ENCODE measurements around the gene MED31.
A peak's percentile ranks its signal among the peaks of the same experiment; 100 is the strongest.
"Not testable (repeated sequence)": the region's sequence is repeated elsewhere in the genome, so short reads cannot be mapped to it uniquely, and the experiment has no call there.

The MED31 gene

GRCh38 chr17:6655732-6656361 is 4.4 kb upstream of the MED31 start:
- DNase-seq (ENCODE audit: low spot score): not testable (repeated sequence)

DNA sequence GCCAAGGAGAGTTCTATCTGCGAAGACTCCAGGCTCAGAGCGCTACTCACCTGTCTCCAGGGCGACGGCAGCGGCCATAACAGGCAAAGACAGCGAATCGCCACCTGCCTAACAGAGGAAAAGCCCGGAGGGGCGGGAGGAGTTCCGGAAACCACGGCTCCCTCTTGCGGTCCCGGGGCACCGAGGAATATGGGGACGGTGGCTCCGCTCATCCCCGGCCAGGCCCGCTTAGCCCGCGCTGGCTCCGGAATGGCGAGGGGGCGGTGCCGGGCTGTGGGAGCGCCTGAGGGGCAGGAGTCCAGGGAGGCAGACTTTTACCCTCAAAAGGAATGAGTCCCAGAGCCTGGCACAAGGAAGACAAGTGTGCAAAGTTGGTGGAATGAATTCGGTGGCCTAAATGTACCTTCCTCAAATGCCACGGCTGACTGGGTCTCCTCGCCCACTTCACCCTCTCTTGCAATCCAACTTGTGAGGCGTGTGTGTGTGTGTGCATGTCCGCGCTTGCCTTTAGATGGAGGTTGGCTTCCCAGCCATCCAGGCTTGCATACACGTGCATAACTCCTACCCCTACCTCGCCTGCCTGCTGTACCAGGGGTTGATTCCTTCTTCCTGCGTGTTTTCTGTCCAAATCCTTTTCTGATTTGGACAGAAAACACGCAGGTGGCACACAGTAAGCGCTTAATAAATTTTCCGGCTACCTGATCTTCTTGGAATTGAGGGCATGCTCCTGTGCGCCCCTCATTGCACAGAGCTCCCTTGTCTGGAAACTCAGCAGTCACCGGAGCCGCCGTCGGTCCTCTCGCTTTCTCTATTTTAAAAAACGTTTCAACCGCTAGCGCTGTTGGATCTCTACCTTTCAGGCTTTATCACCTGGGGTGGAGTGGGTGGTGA is 3.7 kb upstream of the MED31 start:
- DNase-seq (ENCODE audit: low spot score): peak; percentile 79

DNA sequence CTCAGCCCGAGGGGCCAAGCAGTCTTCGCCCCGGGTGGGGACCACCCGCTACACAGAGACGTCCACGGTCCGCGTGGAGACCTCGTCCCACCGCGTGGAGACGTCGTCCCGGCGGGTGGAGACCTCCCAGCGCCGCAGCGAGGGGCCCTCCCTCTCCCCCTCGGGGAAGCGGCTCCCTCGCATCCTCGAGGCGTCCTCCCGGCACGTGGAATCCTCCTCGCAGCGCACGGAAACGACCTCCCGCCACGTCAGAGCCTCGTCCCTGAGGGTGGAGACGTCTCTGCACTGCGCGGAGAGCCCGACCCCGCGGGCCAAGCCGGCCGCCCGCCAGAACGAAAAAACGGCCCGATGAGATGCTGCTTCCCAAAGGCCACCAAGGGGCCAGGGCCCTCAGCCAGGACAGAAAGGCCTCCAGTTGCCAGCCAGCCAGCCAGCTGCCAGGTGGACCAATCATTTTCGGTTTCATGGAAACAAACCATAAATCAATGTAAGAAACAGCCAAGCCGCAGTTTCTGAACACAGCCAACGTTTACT is 581 bp upstream of the MED31 start:
- no peak for DNase-seq (ENCODE audit: low spot score)

- DNase-seq (ENCODE audit: low spot score): no peak
These were observed 3.2 kb downstream of the MED31 start for GRCh38 chr17:6648181-6648580.

DNA sequence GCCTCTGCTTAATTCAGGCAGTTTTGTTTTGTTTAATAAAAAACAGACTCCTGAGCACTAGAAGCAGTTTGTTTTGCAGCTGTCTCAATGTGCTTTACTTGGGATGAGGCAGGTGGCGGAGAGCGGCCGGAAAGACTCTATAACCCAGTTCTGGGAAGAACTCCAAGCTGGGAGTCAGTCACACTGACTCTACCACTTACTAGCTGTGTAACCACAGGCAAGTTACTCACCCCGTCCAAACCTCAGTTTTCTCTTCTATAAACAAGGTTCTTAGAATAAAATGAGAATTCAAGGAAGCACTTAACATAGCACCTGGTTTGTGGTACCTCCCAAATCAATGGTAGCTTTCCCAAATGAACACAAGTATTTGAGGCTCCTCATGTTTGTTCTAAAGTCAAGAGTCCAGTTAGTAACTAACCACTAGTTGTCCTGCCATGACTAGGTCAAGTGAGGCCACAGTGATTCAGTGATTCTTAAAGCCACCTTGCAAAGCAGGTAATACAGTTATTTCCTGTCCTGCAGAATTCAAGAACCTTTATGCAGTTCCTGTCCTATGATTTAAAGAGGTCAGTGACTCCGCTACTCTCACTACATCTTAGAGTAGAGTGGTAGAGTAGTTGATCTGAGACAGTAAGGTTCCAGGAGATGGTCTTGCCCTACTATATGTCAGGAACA is 7.8 kb downstream of the MED31 start:
- no peak for DNase-seq (ENCODE audit: low spot score)

GRCh38 chr17:6642592-6642991 is 8.8 kb downstream of the MED31 start:
- no peak for DNase-seq (ENCODE audit: low spot score)

- peak; percentile 46 for DNase-seq (ENCODE audit: low spot score)
These were observed 10.1 kb downstream of the MED31 start for GRCh38 chr17:6641247-6641863.

DNA sequence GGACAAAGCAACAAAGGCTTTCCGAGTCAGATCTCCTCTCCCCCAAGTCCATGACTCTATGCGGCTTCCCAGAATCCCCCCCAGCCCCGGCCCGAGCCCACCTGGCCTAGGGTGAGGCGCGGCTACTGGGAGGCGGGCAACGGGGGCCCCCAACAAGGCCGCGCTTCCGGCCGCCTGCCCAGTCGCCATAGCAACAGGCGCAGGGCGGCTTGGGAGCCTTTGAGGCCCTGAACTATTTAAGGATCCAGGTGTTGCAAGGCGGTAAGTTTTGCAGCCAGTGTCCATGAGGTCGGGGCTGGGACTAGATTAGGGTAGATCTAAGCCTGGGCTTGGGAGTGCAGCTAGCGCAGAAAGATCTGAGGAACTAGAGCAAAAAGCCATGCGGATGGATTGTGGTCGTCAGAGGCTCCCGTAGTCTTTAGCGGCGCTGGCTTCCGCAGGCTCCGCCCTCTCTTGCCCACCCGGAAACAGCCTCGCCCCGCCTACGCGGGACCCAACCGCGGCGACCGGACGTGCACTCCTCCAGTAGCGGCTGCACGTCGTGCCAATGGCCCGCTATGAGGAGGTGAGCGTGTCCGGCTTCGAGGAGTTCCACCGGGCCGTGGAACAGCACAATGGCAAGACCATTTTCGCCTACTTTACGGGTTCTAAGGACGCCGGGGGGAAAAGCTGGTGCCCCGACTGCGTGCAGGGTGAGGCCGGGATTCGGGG is 10.7 kb downstream of the MED31 start, which contains the start of the genes KIAA0753 and TXNDC17:
Gene KIAA0753 (minus strand): TSS at position 176 of the 711 bp plus-strand sequence. CDS start 5,608 bp downstream, outside the sequence.
Gene TXNDC17 (plus strand): TSS at position 525 of the 711 bp plus-strand sequence. CDS start 23 bp downstream, at position 548.
- peak; percentile 91 for DNase-seq (ENCODE audit: low spot score)

- peak; percentile 44 for DNase-seq (ENCODE audit: low spot score)
These were observed 11.5 kb downstream of the MED31 start for GRCh38 chr17:6639586-6640535.

DNA sequence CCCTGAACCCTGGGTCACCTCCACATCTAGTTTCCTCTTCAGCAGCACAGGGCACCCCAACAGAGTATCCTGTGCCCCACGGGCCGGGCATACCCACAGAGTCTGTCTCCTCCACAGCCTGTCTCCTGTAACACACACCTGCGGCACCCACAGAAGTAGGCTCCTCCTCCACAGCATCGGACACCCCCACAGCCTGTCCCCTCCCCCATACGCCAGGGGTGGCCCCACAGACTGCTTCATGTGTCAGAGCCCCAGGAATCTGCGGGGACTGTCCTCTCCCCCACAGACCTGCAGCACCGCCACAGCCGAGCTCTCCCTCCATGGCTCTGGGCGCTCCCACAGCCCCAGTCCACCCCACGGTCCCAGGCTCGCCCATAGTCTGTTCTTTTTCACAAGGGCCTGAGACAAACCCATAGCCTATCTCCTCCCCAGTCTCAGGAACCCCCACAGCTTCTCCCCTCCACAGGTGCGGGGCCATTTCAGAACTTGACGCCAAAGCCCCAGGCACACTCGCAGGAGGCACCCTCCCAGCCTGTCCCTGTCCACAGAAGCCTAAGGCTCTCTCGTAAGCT is 12.3 kb downstream of the MED31 start:
- no peak for DNase-seq (ENCODE audit: low spot score)

GRCh38 chr17:6638046-6638908 is 13.1 kb downstream of the MED31 start:
- no peak for DNase-seq (ENCODE audit: low spot score)

DNA sequence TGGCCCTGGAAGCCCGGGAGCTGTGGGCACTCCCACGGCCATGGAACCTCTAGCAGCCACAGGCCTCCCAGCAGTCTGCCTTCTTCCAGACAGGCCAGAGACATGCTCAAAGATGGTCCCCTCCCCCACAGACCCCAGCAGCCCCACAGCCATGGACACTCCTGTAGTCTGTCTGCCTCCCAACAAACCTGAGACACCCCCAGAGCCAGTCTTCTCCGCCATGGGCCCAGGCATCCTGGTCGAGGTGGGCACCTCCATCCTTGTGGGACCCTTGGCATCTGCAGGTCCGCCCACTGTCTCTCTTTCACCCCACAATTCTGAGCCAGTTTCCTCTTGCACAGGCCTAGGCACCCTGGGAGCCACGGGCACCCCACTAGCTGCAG is 14.0 kb downstream of the MED31 start:
- no peak for DNase-seq (ENCODE audit: low spot score)

DNA sequence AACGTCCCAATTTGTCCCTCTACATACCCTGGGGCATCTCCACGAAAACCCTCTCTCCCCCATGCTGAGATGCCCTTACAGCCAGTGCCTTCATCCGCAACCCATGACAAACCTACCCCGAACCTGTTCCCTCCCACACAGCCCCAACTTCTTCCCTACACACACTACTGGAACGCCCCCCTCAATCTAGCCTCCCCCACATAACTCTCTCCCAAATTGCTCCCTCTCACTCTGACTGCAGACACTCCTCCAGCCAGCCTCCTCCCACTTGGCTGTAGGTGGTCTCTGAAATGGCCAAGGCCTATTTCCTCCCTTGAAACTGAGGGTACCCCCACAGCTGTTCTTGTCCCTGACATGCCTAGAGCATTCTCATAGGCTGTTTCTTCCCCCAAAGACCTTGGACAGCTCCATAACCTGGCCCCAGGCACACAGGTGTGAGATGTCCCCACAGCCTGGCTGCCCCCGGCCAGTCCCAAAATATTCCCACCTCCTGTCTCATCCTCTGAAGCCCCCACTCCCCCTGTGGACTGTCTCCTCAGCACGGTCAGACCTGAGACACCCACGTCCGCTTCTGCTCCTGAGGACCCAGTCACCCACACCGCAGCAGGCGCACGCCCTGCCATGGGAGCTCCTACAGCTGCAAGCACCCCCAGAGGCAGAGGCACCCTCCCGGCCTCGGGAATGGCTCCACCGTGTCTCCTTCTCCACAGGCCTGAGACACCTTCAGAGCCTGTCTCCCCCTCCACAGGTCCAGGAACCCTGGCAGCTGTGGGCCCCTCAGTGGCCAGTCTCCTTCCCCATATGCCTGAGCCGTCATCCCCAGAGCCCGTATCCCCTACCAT is 14.6 kb downstream of the MED31 start:
- DNase-seq (ENCODE audit: low spot score): no peak

GRCh38 chr17:6636105-6636504 is 15.3 kb downstream of the MED31 start:
- no peak for DNase-seq (ENCODE audit: low spot score)

- no peak for DNase-seq (ENCODE audit: low spot score)
These were observed 18.1 kb downstream of the MED31 start for GRCh38 chr17:6633263-6633662.

DNA sequence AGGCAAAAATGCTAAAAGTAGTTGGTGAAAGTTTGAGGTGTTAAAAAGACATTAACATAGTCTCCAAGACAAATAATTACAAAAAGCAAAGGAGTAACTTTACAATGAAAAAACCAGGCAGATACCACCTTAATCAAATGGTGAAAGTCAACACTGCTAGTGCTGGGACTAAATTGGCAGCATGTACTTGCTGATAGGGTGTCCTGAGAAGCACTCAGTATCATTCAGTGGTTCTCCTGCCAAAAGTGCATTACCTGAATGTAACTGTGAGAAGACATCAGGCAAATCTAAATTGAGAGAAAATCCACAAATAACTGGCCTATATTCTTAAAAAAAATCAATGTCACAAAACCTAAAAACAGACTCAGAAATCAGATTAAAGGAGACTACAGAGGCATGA is 18.9 kb downstream of the MED31 start:
- DNase-seq (ENCODE audit: low spot score): no peak

DNA sequence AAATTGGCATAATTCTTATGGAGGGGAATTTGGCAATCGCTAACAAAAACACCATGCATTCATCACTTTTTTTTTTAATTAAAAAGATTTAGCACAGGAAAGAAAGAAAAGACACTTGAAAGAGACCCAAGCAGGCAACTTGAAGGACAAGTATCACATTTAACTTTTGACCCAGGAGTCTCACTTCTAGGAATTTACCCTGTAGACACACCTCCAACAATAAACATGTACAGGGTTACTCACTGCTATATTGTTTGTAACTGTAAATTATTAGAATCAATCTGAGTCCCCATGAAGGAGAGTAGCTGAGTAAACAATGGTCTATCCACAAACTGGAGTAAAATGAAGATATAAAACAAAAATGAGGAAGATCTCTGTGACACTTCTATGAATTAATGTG is 21.0 kb downstream of the MED31 start:
- no peak for DNase-seq (ENCODE audit: low spot score)

- no peak for DNase-seq (ENCODE audit: low spot score)
These were observed 24.4 kb downstream of the MED31 start for GRCh38 chr17:6627019-6627418.

Measured in SW480 (cell line).